Sigmoid colon (tissue), 3 donors: ENCODE data around the gene NUFIP2.
"Not testable (repeated sequence)": the region's sequence is repeated elsewhere in the genome, so short reads cannot be mapped to it uniquely, and the experiment has no call there.

Source experiments
- POLR2A ChIP-seq, 2 donors: fragments of 450-650 bp; IDR thresholded peaks; one replicate each; pipeline ENCODE4 v1.6.1; 2016; ENCODE audit warnings: antibody characterized with exemption in 2 of 2, mild to moderate bottlenecking in 2 of 2, moderate library complexity in 2 of 2
- TF ChIP-seq, protein P1 (sequence below), 4 experiments: fragments of 450-650 bp in 3 of 4; fragments of 200-600 bp in 1 of 4; IDR thresholded peaks; one replicate each; pipeline ENCODE4 v1.5.1; 2016 to 2019; ENCODE audit warnings: antibody characterized with exemption in 4 of 4, mild to moderate bottlenecking in 3 of 4, moderate library complexity in 2 of 4

DNA sequence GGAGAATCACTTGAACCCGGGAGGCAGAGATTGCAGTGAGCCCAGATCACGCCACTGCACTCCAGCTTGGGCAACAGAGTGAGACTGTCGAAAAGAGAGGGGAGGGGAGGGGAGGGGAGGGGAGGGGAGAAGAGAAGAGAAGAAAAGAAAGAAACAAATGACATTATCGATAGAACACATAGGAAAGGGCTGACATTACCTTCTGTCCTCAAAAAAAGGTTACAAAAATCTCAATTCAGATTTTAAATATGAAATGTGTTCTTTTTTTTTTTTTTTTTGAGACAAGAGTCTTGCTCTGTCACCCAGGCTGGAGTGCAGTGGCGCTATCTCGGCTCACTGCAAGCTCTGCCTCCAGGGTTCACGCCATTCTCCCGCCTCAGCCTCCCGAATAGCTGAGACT is 22.0 kb downstream of the NUFIP2 start:
- TF ChIP-seq POLR2A (IDR thresholded peaks at IDR 0.05): not testable (repeated sequence)
- TF ChIP-seq, protein P1, sequence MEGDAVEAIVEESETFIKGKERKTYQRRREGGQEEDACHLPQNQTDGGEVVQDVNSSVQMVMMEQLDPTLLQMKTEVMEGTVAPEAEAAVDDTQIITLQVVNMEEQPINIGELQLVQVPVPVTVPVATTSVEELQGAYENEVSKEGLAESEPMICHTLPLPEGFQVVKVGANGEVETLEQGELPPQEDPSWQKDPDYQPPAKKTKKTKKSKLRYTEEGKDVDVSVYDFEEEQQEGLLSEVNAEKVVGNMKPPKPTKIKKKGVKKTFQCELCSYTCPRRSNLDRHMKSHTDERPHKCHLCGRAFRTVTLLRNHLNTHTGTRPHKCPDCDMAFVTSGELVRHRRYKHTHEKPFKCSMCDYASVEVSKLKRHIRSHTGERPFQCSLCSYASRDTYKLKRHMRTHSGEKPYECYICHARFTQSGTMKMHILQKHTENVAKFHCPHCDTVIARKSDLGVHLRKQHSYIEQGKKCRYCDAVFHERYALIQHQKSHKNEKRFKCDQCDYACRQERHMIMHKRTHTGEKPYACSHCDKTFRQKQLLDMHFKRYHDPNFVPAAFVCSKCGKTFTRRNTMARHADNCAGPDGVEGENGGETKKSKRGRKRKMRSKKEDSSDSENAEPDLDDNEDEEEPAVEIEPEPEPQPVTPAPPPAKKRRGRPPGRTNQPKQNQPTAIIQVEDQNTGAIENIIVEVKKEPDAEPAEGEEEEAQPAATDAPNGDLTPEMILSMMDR (IDR thresholded peaks at IDR 0.05): not testable (repeated sequence)
